Neural cell (in vitro differentiated cells): ENCODE data around the gene NDUFAF2. TPM values are rescaled to one million over a fixed set of nuclear protein-coding genes. Genes with fewer than 3 reads are reported as not detected.

Source experiments
- H2AFZ ChIP-seq: fragments of 200-600, 300-800 bp; sonication (generic), shearing (Covaris generic); 2 replicates; pipeline ENCODE4 v1.6.0; 2014; ENCODE audit warnings: low read depth, mild to moderate bottlenecking, antibody characterized with exemption, low read length, moderate library complexity
- H3F3A ChIP-seq: fragments of 200-600 bp; shearing (Covaris generic); 2 replicates; pipeline ENCODE4 v1.6.1; 2016; ENCODE audit warnings: mild to moderate bottlenecking, moderate library complexity, mixed read lengths, antibody characterized with exemption, low read length; ENCODE audit not compliant: insufficient read depth, poor library complexity, severe bottlenecking
- H3K27ac ChIP-seq: fragments of 200-600, 300-800 bp; sonication (generic), shearing (Covaris generic); 2 replicates; pipeline ENCODE4 v1.5.1; 2014; ENCODE audit warnings: mild to moderate bottlenecking, low read length, moderate library complexity
- H3K27me3 ChIP-seq: fragments of 300-800, 200-600 bp; sonication (generic), shearing (Covaris generic); 2 replicates; pipeline ENCODE4 v1.6.0; 2014; ENCODE audit warnings: mild to moderate bottlenecking, low read depth, low read length, moderate library complexity; ENCODE audit not compliant: insufficient read depth
- H3K36me3 ChIP-seq: fragments of 300-800, 200-600 bp; sonication (generic), shearing (Covaris generic); 2 replicates; pipeline ENCODE4 v1.5.1; 2014; ENCODE audit warnings: mild to moderate bottlenecking, antibody characterized with exemption, low read length, moderate library complexity; ENCODE audit not compliant: insufficient read depth
- H3K4me2 ChIP-seq: fragments of 300-800, 200-600 bp; sonication (generic), shearing (Covaris generic); 2 replicates; pipeline ENCODE4 v1.6.0; 2014; ENCODE audit warnings: mild to moderate bottlenecking, low read length
- H3K4me3 ChIP-seq: fragments of 300-800, 200-600 bp; sonication (generic), shearing (Covaris generic); 2 replicates; pipeline ENCODE4 v1.5.1; 2014; ENCODE audit warnings: mild to moderate bottlenecking, low read length, moderate library complexity
- H3K79me2 ChIP-seq: fragments of 200-600 bp; shearing (Covaris generic); replicated peaks from 2 replicates; pipeline ENCODE4 v1.6.0; 2014; ENCODE audit warnings: mild to moderate bottlenecking, low read length, moderate library complexity; ENCODE audit not compliant: insufficient read depth
- H3K9ac ChIP-seq: fragments of 300-800, 200-600 bp; sonication (generic), shearing (Covaris generic); 2 replicates; pipeline ENCODE4 v1.6.1; 2016; ENCODE audit warnings: mild to moderate bottlenecking, low read length, mixed read lengths
- H3K9me2 ChIP-seq: fragments of 200-600 bp; shearing (Covaris generic); 2 replicates; pipeline ENCODE4 v1.6.1; 2016; ENCODE audit warnings: mild to moderate bottlenecking, low read length, mixed read lengths; ENCODE audit not compliant: insufficient read depth
- H3K9me3 ChIP-seq: fragments of 200-600, 300-800 bp; sonication (generic), shearing (Covaris generic); 2 replicates; pipeline ENCODE4 v1.6.1; 2016; ENCODE audit warnings: mild to moderate bottlenecking, mixed run types, low read length, moderate library complexity, mixed read lengths
- H4K20me1 ChIP-seq: fragments of 200-600 bp; shearing (Covaris generic); 2 replicates; pipeline ENCODE4 v1.6.1; 2016; ENCODE audit warnings: mild to moderate bottlenecking, mixed run types; ENCODE audit not compliant: insufficient read depth
- EP300 ChIP-seq: fragments of 450-650 bp; conservative IDR thresholded peaks from 2 replicates; pipeline ENCODE4 v1.6.1; 2014; ENCODE audit warnings: antibody characterized with exemption, mild to moderate bottlenecking, moderate library complexity; ENCODE audit not compliant: poor library complexity, severe bottlenecking
- EZH2 ChIP-seq: fragments of 200-600, 300-800 bp; shearing (Covaris generic), sonication (generic); IDR thresholded peaks from 2 replicates; pipeline ENCODE4 v1.6.1; 2014; ENCODE audit warnings: antibody characterized with exemption, low read length, borderline replicate concordance, mild to moderate bottlenecking; ENCODE audit not compliant: insufficient read depth, poor library complexity, severe bottlenecking
- MXI1 ChIP-seq: fragments of 450-650 bp; conservative IDR thresholded peaks from 2 replicates; pipeline ENCODE4 v1.6.1; 2014; ENCODE audit warnings: antibody characterized with exemption, mild to moderate bottlenecking; ENCODE audit not compliant: poor library complexity, severe bottlenecking
- POLR2AphosphoS5 ChIP-seq: IDR thresholded peaks from 2 replicates; pipeline ENCODE4 v1.6.1; 2012
- RAD21 ChIP-seq: fragments of 450-650 bp; conservative IDR thresholded peaks from 2 replicates; pipeline ENCODE4 v1.6.1; 2014; ENCODE audit warnings: antibody characterized with exemption, mild to moderate bottlenecking, moderate library complexity
- SMC3 ChIP-seq: fragments of 450-650 bp; conservative IDR thresholded peaks from 2 replicates; pipeline ENCODE4 v1.6.1; 2014; ENCODE audit warnings: antibody characterized with exemption, mild to moderate bottlenecking, moderate library complexity; ENCODE audit not compliant: poor library complexity
- TAF1 ChIP-seq: IDR thresholded peaks from 2 replicates; pipeline ENCODE4 v1.6.1; 2012; ENCODE audit warnings: low read depth
- polyA plus RNA-seq: library from polyadenylated mRNA; depleted of rRNA; stranded (reverse); fragments of >200 nt; gene quantifications from 2 replicates; pipeline ENCODE4 v1.2.3, GENCODE V29; 2014
- TF ChIP-seq, protein P1 (sequence below): fragments of 450-650 bp; IDR thresholded peaks from 2 replicates; pipeline ENCODE4 v1.5.1; 2014; ENCODE audit warnings: antibody characterized with exemption, mild to moderate bottlenecking, moderate library complexity; ENCODE audit not compliant: poor library complexity, severe bottlenecking
- TF ChIP-seq, protein P2 (sequence below): IDR thresholded peaks from 2 replicates; pipeline ENCODE4 v1.6.1; 2012; ENCODE audit warnings: borderline replicate concordance

The NDUFAF2 gene
- polyA plus RNA-seq, 1 donor from 2014 or later = 53.6 TPM

DNA sequence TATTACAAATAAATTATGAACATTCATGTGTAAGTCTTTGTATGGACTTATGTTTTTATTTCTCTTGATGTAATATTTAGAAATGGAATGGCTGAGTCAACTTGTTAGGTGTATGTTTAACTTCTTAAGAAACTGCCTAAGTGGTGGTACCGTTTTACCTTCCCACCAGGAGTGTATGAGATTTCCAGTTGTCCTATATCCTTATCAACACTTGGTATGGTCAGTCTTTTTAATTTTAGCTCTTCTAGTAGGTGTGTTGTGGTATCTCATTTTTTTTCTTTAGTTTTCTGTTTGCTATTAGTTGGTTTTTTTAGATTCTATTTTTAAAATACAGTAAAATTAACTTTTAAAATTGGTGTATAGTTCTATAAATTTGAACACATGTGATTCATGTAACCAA, 3.7 kb downstream of the NDUFAF2 start:
- Histone ChIP-seq H3K9me3 (no peaks in the 10 kb centered on the region), H3K9ac (no peak overlapping the region), H4K20me1 (no peaks in the 10 kb centered on the region)

DNA sequence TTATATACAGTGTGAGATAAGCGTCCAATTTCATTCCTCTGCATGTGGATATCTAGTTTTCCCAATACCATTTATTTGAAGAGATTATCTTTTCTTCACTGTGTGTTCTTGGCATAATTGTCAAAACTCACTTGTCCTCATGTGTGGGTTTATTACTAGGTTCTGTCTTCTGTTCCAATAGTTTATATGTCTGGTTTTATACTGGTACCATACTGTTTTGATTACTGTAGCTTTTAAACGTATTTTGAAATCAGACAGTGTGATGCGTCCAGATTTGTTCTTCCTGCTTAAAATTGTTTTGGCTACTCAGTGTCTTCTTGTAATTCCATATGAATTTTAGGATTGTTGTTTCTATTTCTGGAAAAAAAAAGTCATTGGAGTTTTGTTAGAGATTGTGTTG, 10.2 kb downstream of the NDUFAF2 start:
- Histone ChIP-seq H3K79me2 (no peaks in the 10 kb centered on the region), H3K9me3 (no peaks in the 10 kb centered on the region), H3K4me2 (no peak overlapping the region)

More for the DNA sequence above, 3.7 kb downstream of the NDUFAF2 start:
- Histone ChIP-seq H2AFZ (no peak overlapping the region), H3K4me3 (no peak overlapping the region), H3K9me2 (no peaks in the 10 kb centered on the region), H3F3A (no peaks in the 10 kb centered on the region), H3K36me3 (no peaks in the 10 kb centered on the region), H3K4me2 (no peak overlapping the region), H3K27ac (no peak overlapping the region), H3K79me2 (peaks cover 20% of the 10 kb centered on the region), H3K27me3 (no peaks in the 10 kb centered on the region)
- no peak for TF ChIP-seq SMC3
- no peak for TF ChIP-seq POLR2AphosphoS5
- no peak for TF ChIP-seq TAF1
- TF ChIP-seq, protein P1, sequence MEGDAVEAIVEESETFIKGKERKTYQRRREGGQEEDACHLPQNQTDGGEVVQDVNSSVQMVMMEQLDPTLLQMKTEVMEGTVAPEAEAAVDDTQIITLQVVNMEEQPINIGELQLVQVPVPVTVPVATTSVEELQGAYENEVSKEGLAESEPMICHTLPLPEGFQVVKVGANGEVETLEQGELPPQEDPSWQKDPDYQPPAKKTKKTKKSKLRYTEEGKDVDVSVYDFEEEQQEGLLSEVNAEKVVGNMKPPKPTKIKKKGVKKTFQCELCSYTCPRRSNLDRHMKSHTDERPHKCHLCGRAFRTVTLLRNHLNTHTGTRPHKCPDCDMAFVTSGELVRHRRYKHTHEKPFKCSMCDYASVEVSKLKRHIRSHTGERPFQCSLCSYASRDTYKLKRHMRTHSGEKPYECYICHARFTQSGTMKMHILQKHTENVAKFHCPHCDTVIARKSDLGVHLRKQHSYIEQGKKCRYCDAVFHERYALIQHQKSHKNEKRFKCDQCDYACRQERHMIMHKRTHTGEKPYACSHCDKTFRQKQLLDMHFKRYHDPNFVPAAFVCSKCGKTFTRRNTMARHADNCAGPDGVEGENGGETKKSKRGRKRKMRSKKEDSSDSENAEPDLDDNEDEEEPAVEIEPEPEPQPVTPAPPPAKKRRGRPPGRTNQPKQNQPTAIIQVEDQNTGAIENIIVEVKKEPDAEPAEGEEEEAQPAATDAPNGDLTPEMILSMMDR = no peak
- no peak for TF ChIP-seq RAD21

More for the DNA sequence above, 10.2 kb downstream of the NDUFAF2 start:
- Histone ChIP-seq H2AFZ (no peak overlapping the region), H4K20me1 (no peaks in the 10 kb centered on the region), H3K36me3 (no peaks in the 10 kb centered on the region), H3K9me2 (no peaks in the 10 kb centered on the region), H3K27me3 (no peaks in the 10 kb centered on the region), H3K27ac (no peak overlapping the region), H3F3A (no peaks in the 10 kb centered on the region), H3K4me3 (no peak overlapping the region), H3K9ac (no peak overlapping the region)
- TF ChIP-seq MXI1 = no peak
- no peak for TF ChIP-seq TAF1
- no peak for TF ChIP-seq POLR2AphosphoS5
- TF ChIP-seq, protein P2, sequence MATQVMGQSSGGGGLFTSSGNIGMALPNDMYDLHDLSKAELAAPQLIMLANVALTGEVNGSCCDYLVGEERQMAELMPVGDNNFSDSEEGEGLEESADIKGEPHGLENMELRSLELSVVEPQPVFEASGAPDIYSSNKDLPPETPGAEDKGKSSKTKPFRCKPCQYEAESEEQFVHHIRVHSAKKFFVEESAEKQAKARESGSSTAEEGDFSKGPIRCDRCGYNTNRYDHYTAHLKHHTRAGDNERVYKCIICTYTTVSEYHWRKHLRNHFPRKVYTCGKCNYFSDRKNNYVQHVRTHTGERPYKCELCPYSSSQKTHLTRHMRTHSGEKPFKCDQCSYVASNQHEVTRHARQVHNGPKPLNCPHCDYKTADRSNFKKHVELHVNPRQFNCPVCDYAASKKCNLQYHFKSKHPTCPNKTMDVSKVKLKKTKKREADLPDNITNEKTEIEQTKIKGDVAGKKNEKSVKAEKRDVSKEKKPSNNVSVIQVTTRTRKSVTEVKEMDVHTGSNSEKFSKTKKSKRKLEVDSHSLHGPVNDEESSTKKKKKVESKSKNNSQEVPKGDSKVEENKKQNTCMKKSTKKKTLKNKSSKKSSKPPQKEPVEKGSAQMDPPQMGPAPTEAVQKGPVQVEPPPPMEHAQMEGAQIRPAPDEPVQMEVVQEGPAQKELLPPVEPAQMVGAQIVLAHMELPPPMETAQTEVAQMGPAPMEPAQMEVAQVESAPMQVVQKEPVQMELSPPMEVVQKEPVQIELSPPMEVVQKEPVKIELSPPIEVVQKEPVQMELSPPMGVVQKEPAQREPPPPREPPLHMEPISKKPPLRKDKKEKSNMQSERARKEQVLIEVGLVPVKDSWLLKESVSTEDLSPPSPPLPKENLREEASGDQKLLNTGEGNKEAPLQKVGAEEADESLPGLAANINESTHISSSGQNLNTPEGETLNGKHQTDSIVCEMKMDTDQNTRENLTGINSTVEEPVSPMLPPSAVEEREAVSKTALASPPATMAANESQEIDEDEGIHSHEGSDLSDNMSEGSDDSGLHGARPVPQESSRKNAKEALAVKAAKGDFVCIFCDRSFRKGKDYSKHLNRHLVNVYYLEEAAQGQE = no peak
- TF ChIP-seq EZH2 = no peak
- TF ChIP-seq SMC3 = no peak
- TF ChIP-seq, protein P1 = no peak
- TF ChIP-seq RAD21 = no peak
- no peak for TF ChIP-seq EP300
